HCT116 (cell line): Measurements from ENCODE around the gene MXRA8. TPM values are rescaled to one million over a fixed set of nuclear protein-coding genes. Genes with fewer than 3 reads are reported as not detected.

Source experiments
- ATAC-seq: fragments of 200-7000 bp; cut with Tn5 transposase; 2 replicates; pipeline ENCODE4 v1.9.1; 2020; ENCODE audit warnings: mild to moderate bottlenecking, moderate library complexity
- BruUV-seq: library from RNA; stranded (reverse); fragments of 400-500 nt; replicated peaks from 2 replicates; lab custom pipeline; 2021; lab: Mats Ljungman, UMichigan
- CTCF ChIA-PET: fragments of 300-600 bp; sonication (Branson Sonifier 250); formaldehyde crosslinking; loops from one replicate; lab custom pipeline; 2021; ENCODE audit warnings: antibody characterized with exemption; lab: Charles Lee
- POLR2A ChIA-PET: fragments of 300-600, 350-600 bp; sonication (Branson Sonifier 250); formaldehyde crosslinking; loops from one replicate; lab custom pipeline; 2021; ENCODE audit warnings: antibody characterized with exemption; lab: Charles Lee
- RAD21 ChIA-PET, 2 experiments: fragments of 300-600 bp; sonication (Branson Sonifier 250); formaldehyde crosslinking; loops; one replicate each; lab custom pipeline; 2023; ENCODE audit warnings: low total read pairs in 2 of 2; ENCODE audit not compliant: uncharacterized antibody in 2 of 2, unreplicated experiment in 2 of 2, low non-redundant PET in 1 of 2; lab: Charles Lee
- DNase-seq: peaks from one replicate; pipeline ENCODE4 v3.0.0-alpha.2; 2010; ENCODE audit warnings: low read depth, low spot score
- H2AFZ ChIP-seq: fragments of 200-600 bp; shearing (Covaris generic), sonication (generic); 2 replicates; pipeline ENCODE4 v1.6.1; 2017; ENCODE audit warnings: low read depth, mixed run types, mixed read lengths, antibody characterized with exemption, low read length; ENCODE audit not compliant: poor library complexity, severe bottlenecking
- H3K27ac ChIP-seq: 2 replicates; pipeline ENCODE4 v1.5.1; 2012; ENCODE audit warnings: low read depth, low read length
- H3K27me3 ChIP-seq: fragments of 200-600 bp; sonication (generic); 2 replicates; pipeline ENCODE4 v1.6.1; 2016; ENCODE audit warnings: mixed run types, low read length, mixed read lengths; ENCODE audit not compliant: insufficient read depth
- H3K36me3 ChIP-seq, 2 experiments: fragments of 200-500 bp in 1 of 2; fragments of 200-600 bp in 1 of 2; sonication (Bioruptor generic) in 1 of 2; sonication (generic) in 1 of 2; 2 replicates each; pipeline versions ENCODE4 v1.5.1 to v1.6.1; 2014 to 2016; ENCODE audit warnings: low read length in 2 of 2, inconsistent platforms in 1 of 2, mixed read lengths in 1 of 2, mixed run types in 1 of 2; ENCODE audit not compliant: insufficient read depth in 2 of 2, control insufficient read depth in 1 of 2
- H3K4me1 ChIP-seq, 2 experiments: fragments of 200-600 bp in 1 of 2; sonication (generic) in 1 of 2; 2 replicates each; pipeline versions ENCODE4 v1.5.1 to v1.6.1; 2012 to 2017; ENCODE audit warnings: low read length in 2 of 2, inconsistent platforms in 1 of 2, mild to moderate bottlenecking in 1 of 2, mixed read lengths in 1 of 2, mixed run types in 1 of 2, moderate library complexity in 1 of 2; ENCODE audit not compliant: insufficient read depth in 2 of 2, control insufficient read depth in 1 of 2
- H3K4me2 ChIP-seq: fragments of 200-600 bp; sonication (generic); 2 replicates; pipeline ENCODE4 v1.6.1; 2017; ENCODE audit warnings: mixed run types, low read length, mixed read lengths
- H3K4me3 ChIP-seq, 2 experiments: fragments of 200-600 bp in 1 of 2; sonication (generic) in 1 of 2; replicated peaks in 1 of 2; 2 replicates each; pipeline ENCODE4 v1.5.1; 2011 to 2016; ENCODE audit warnings: low read length in 2 of 2, control low read depth in 1 of 2, low read depth in 1 of 2, mild to moderate bottlenecking in 1 of 2, mixed read lengths in 1 of 2, mixed run types in 1 of 2
- H3K79me2 ChIP-seq: fragments of 200-600 bp; sonication (generic); 2 replicates; pipeline ENCODE4 v1.6.1; 2017; ENCODE audit warnings: mild to moderate bottlenecking, mixed run types, low read length, moderate library complexity, mixed read lengths; ENCODE audit not compliant: insufficient read depth
- H3K9ac ChIP-seq: fragments of 200-600 bp; sonication (generic); 2 replicates; pipeline ENCODE4 v1.6.1; 2016; ENCODE audit warnings: low read length, mixed read lengths
- H3K9me2 ChIP-seq: fragments of 200-600 bp; sonication (generic), shearing (Covaris generic); 2 replicates; pipeline ENCODE4 v1.6.1; 2017; ENCODE audit warnings: mixed run types, mild to moderate bottlenecking, moderate library complexity; ENCODE audit not compliant: insufficient read depth
- H3K9me3 ChIP-seq, 2 experiments: fragments of 200-500 bp in 1 of 2; fragments of 200-600 bp in 1 of 2; sonication (Bioruptor generic) in 1 of 2; sonication (generic) in 1 of 2; 2 replicates each; pipeline ENCODE4 v1.6.1; 2014 to 2017; ENCODE audit warnings: low read length in 2 of 2, mixed read lengths in 2 of 2, inconsistent platforms in 1 of 2, low read depth in 1 of 2, mild to moderate bottlenecking in 1 of 2, mixed run types in 1 of 2, moderate library complexity in 1 of 2; ENCODE audit not compliant: control insufficient read depth in 1 of 2, insufficient read depth in 1 of 2
- H4K20me1 ChIP-seq: fragments of 200-600 bp; sonication (generic), shearing (Covaris generic); 2 replicates; pipeline ENCODE4 v1.6.1; 2017; ENCODE audit warnings: mixed run types, mild to moderate bottlenecking, moderate library complexity; ENCODE audit not compliant: insufficient read depth
- CBX3 ChIP-seq: IDR thresholded peaks from 2 replicates; pipeline ENCODE4 v1.6.1; 2012; ENCODE audit warnings: low read depth
- CEBPB ChIP-seq: IDR thresholded peaks from 2 replicates; pipeline ENCODE4 v1.6.1; 2012; ENCODE audit warnings: low read depth
- CTCF ChIP-seq, 3 experiments: fragments of 200-600 bp in 1 of 3; sonication (generic) in 1 of 3; IDR thresholded peaks in 2 of 3; conservative IDR thresholded peaks in 1 of 3; 2 replicates each; pipeline ENCODE4 v1.5.1; 2012 to 2017; ENCODE audit warnings: low read depth in 2 of 3, low read length in 2 of 3, antibody characterized with exemption in 1 of 3, borderline replicate concordance in 1 of 3, control low read depth in 1 of 3, mild to moderate bottlenecking in 1 of 3, mixed read lengths in 1 of 3, mixed run types in 1 of 3, moderate library complexity in 1 of 3; ENCODE audit not compliant: insufficient read depth in 1 of 3
- EGR1 ChIP-seq: IDR thresholded peaks from 2 replicates; pipeline ENCODE4 v1.6.1; 2012; ENCODE audit warnings: low read depth
- ELF1 ChIP-seq: IDR thresholded peaks from 2 replicates; pipeline ENCODE4 v1.6.1; 2012; ENCODE audit warnings: low read depth, borderline replicate concordance
- EZH2 ChIP-seq: fragments of 200-600 bp; sonication (generic); IDR thresholded peaks from 2 replicates; pipeline ENCODE4 v1.6.1; 2017; ENCODE audit warnings: antibody characterized with exemption, mixed run types
- EZH2phosphoT487 ChIP-seq: fragments of 200-600 bp; IDR thresholded peaks from 2 replicates; pipeline ENCODE4 v1.6.1; 2018; ENCODE audit warnings: antibody characterized with exemption, borderline replicate concordance
- JUND ChIP-seq: IDR thresholded peaks from 2 replicates; pipeline ENCODE4 v1.6.1; 2012
- RAD21 ChIP-seq: IDR thresholded peaks from 2 replicates; pipeline ENCODE4 v1.6.1; 2012; ENCODE audit warnings: low read depth, mild to moderate bottlenecking
- REST ChIP-seq: IDR thresholded peaks from 2 replicates; pipeline ENCODE4 v1.6.1; 2012; ENCODE audit warnings: low read depth
- SP1 ChIP-seq: IDR thresholded peaks from 2 replicates; pipeline ENCODE4 v1.6.1; 2012; ENCODE audit warnings: low read depth
- SRF ChIP-seq: IDR thresholded peaks from 2 replicates; pipeline ENCODE4 v1.6.1; 2012; ENCODE audit warnings: low read depth
- TCF7L2 ChIP-seq: IDR thresholded peaks from 2 replicates; pipeline ENCODE4 v1.7.0; 2011; ENCODE audit warnings: borderline replicate concordance, inconsistent platforms; ENCODE audit not compliant: insufficient read depth, insufficient read length; ENCODE audit errors: extremely low read depth
- ZFX ChIP-seq: fragments of 450-650 bp; IDR thresholded peaks from 2 replicates; pipeline ENCODE4 v1.6.1; 2017
- ZNF274 ChIP-seq: fragments of 200-500 bp; sonication (Bioruptor generic); IDR thresholded peaks from 2 replicates; pipeline ENCODE4 v1.6.1; 2014; ENCODE audit warnings: mild to moderate bottlenecking, low read depth, low read length, inconsistent platforms
- intact Hi-C: fragments of 100-400 bp; cut with micrococcal nuclease; formaldehyde crosslinking; loops from 2 replicates; pipeline ENCODE4 v1.10.0; 2022
- total RNA-seq: library from RNA; stranded (reverse); gene quantifications from one replicate; pipeline ENCODE4 v1.2.1, GENCODE V29; 2021; ENCODE audit not compliant: unreplicated experiment

The MXRA8 gene
- total RNA-seq, 1 experiment from 2014 or later: 0.74 TPM

GRCh38 chr1:1397839-1398523 lies 39.6 kb upstream of the MXRA8 start:
- intact Hi-C loops: no loop called here
- no peak for DNase-seq
- CTCF ChIA-PET: no interaction called here

More at GRCh38 chr1:1397839-1398523, 39.6 kb upstream of the MXRA8 start:
- H3K27me3 ChIP-seq: no peaks in the 10 kb centered on the region
- H3K4me3 ChIP-seq: peak overlapping the region; percentile 76 to 99
- POLR2A ChIA-PET: no interaction called here
- H3K27ac ChIP-seq: peak overlapping the region; percentile 86
- H2AFZ ChIP-seq: no peak overlapping the region
- H3K36me3 ChIP-seq: peaks cover 32 to 58% of the 10 kb centered on the region in 2 experiments; a peak in 3 of 4 replicates
- H3K4me1 ChIP-seq: peaks cover 8 to 41% of the 10 kb centered on the region in 2 experiments; a peak in 3 of 4 replicates
- H3K9me2 ChIP-seq: no peaks in the 10 kb centered on the region
- no peaks in the 10 kb centered on the region for H3K9me3 ChIP-seq
- peak overlapping the region; percentile 99 for H3K4me2 ChIP-seq
- RAD21 ChIA-PET: no interaction called here
- no peak for ATAC-seq
- TF ChIP-seq TCF7L2 (no peak), CTCF (IDR thresholded peaks at IDR 0.05 in 2 of 3, conservative IDR thresholded peaks at IDR 0.05 in 1 of 3; ENCODE audit: borderline replicate concordance in 1 of 3, insufficient read depth in 1 of 3, low read depth in 2 of 3, low read length in 2 of 3) (no peak), ZFX (no peak), ZNF274 (no peak), REST (no peak), JUND (no peak), EZH2 (no peak), SRF (no peak), ELF1 (no peak), RAD21 (no peak), EGR1 (no peak), SP1 (no peak), EZH2phosphoT487 (no peak), CBX3 (no peak), CEBPB (no peak)
- BruUV-seq: TSS peak; percentile 62
- H3K9ac ChIP-seq: peak overlapping the region; percentile 97
- peaks cover 9% of the 10 kb centered on the region; the same call in 1 of the 2 replicates for H4K20me1 ChIP-seq
- H3K79me2 ChIP-seq: peaks cover 91% of the 10 kb centered on the region
